Measurements from ENCODE around the gene ARHGAP26.
"Not testable (repeated sequence)": the region's sequence is repeated elsewhere in the genome, so short reads cannot be mapped to it uniquely, and the experiment has no call there.

The ARHGAP26 gene

GRCh38 chr5:142970440-142971030, 200.4 kb downstream of the ARHGAP26 start:
- no peak for DNase-seq

DNA sequence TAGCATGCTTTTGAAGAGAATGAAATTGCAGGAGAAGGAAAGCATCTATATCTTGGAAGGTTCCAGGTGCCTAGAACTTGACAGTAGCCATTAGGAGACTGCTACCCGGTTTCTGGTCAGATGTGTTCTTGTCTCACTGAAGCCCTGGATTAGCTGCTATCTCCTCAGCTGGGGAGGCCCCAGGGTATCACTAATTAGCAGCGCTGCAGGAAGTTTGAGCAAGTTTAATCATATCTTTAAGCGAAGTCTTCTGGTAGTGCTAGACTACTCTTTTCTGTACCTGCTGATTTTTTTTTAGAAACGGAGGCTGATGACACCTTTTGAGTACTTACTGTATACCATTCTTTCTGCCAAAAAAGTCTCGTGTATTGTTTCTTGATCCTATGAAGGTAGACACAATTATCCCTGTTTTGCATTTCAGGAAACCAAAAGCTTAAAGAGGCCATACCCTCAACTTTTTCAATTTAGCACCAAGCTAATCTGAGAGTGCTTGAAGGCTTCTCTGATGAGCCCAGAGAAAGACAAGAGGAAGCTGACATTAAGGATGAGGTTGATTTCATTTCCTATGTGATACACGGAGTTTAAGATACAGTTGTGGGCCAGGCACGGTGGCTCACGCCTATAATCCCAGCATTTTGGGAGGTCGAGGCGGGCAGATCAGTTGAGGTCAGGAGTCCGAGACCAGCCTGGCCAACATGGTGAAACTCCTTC, 201.3 kb downstream of the ARHGAP26 start:
- DNase-seq, result no peak

DNA sequence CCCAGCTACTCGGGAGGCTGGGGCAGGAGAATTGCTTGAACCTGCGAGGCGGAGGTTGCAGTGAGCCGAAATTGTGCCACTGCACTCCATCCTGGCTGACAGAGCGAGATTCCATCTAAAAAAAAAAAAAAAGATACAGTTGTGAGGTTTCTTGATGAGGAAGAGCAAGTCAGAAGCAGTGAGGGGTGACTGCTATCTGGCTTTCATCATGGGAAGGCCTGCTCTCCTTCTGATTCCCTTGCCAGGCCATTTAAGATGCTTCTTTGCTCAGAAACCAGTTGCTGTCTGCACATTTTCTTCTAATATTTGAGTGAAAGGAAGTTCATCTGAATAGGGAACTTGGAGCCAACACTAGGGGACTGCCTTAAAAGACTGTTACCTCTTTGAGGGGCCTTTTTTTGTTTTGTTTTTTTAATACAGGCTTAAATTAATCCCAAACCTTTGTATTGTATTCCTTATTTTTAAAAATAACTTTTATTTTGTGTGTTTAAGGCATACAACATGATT, 201.9 kb downstream of the ARHGAP26 start:
- DNase-seq, result no peak

DNA sequence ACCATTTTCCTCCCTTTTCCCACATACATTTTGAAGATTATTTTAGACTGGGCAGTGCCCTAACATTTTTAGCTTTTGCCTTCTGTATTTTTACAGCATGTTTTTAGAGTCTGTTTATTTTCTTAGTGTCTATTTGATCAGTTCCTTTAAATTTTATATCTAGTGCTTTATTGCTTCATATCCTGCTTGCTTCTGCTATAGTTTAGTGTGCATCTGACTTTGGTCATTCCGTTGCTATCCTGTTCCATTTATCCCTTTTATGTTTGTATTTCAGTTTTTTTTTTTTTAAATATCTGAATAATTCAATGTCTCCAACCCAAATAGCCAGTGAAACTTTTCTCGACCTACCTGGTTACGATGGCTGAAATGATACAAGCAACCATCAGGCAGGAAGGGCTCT, 203.8 kb downstream of the ARHGAP26 start:
- DNase-seq, result no peak

GRCh38 chr5:142974409-142974808, 204.2 kb downstream of the ARHGAP26 start:
- no peak for DNase-seq

DNA sequence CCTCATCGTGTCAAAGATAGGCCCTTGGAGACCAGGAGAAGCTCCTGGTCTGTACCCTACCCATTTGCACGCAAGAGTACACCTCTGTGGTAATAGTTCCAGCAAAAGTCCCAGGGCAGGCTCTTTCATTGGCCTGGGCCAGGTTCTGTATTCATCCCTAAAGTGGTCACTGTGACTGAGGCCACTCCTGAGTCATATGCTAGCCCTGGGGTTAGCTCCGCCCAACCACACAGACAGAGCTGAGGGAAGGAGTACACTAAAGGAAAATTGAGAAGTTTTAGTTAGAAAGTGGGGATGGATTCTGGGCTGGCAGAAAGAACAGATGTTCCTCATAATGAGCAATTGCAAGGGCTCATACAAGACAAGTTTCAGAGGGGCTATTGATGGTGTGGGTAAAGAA, 206.7 kb downstream of the ARHGAP26 start:
- no peak for DNase-seq

DNA sequence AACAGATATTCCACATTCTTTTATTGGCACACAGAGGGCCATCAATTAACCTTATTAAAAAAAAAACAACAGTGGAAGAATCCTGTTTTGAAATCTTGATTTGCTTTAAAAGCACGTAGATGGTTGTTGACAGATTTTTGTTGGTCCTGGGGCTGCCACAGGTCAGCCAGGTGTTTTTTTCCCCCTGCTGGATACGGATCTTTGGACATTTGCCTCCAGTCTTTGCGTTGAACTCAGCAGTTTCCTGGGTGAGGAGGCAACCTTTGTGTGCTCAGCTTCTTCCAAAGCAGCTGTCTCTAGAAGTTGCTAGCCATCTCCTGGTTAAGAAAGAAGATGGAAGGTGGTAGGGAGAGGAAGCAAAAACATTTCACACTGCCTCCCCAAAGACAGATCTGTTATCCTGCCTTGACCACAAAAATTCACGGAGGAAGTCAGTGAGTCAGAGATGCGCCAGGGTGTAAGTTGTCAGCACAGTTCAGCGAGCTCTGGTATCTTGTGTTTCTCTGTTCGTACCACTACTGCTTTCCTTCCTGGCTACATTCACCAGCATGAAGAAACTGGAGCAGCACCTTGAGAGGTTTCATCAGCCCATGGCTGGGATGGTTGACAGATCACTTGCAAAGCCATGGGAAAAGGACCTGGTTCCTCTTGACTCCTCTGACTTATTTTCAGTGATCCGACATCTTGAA, 207.3 kb downstream of the ARHGAP26 start:
- DNase-seq, result peak; percentile 92

- no peak for DNase-seq
Observed at GRCh38 chr5:142978252-142978651, 208.1 kb downstream of the ARHGAP26 start.

DNA sequence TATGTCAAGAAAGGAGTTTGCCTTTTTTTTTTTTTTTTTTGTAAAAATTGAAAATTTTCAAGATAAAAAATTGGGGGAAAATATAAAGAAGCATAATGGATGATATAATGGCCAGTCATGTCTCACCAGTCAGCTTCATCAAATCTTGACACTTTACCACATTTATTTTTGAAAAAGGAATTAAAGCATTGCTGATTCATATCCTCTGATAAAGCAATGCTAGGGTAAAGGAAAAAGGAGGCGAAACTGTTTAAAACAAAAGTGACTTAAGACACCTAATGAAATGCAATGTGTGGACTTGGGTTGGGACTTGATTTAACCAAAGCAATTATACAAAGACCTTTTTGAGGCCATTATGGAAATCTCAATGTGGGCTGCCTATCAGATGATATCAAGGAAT, 208.5 kb downstream of the ARHGAP26 start:
- no peak for DNase-seq

GRCh38 chr5:142979636-142980035, 209.5 kb downstream of the ARHGAP26 start:
- no peak for DNase-seq

DNA sequence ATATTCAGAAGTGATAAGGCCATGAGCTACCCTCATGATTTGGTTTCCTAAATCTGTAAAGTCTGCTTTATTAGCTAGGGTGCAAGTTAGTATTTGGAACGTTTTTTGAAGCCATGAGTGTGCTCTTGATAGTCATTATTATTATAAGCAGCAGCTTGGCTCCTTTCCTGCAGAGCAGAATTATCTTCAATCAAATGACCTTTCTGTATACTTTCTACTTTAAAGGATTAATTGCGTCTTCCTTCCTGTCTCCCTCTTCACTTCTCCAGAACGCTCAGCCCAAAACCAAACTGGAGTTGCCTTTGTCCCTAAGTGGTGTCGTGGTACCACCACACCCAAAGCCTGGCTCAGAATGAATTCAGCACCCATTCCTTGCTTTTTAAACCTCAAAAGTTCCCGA, 211.3 kb downstream of the ARHGAP26 start:
- no peak for DNase-seq

GRCh38 chr5:142981886-142982820, 212.0 kb downstream of the ARHGAP26 start:
- no peak for DNase-seq

- no peak for DNase-seq
Observed at GRCh38 chr5:142982821-142983200, 212.6 kb downstream of the ARHGAP26 start.

DNA sequence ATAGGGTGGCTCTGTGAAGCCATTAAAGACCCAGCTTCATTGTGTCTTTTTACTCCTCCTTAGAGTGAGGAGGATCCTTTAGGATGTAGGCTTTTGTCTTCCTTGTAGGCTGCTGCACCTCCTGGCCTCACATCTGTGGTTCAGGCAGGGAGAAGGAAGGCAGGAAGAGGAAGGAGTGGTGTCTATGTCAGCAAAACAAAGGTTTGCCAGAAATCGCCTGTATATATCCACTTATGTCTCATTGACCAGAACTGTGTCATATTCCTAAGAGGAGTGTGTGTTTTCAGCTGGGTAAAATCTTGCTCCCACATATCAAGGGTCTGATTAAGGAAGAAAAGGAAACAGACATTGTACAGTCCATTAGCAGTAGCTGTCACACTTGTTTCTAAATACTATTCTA, 213.8 kb downstream of the ARHGAP26 start:
- DNase-seq, result no peak

- DNase-seq, result no peak
Observed at GRCh38 chr5:142984525-142984924, 214.3 kb downstream of the ARHGAP26 start.

GRCh38 chr5:142989270-142989669, 219.1 kb downstream of the ARHGAP26 start:
- not testable (repeated sequence) for DNase-seq

DNA sequence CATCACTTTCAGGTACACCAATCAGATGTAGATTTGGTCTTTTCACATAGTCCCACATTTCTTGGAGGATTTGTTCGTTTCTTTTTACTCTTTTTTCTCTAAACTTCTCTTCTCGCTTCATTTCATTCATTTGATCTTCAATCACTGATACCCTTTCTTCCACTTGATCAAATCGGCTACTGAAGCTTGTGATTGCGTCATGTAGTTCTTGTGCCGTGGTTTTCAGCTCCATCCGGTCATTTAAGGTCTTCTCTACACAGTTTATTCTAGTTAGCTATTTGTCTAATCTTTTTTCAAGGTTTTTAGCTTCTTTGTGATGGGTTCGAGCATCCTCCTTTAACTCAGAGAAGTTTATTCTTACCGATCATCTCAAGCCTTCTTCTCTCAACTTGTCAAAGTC, 219.9 kb downstream of the ARHGAP26 start:
- not testable (repeated sequence) for DNase-seq

DNA sequence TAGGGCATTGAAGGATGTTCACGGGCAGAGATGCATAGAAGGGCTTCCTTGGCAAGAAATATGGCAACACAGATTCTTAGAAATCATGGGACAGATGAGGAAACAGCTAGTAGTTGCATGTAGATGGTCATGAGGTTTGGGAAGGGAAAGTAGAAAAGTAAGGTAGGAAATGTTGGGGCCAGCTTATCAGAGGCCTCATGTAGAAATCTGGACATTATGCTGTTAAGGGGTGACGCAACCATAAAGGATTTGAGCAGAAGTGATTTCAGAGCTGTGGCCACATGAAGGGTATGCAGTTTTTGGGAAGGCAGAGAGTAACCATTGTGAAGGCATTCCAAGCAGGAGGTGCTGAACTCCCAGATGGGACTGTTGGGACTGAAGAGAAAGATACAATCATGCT, 224.0 kb downstream of the ARHGAP26 start:
- no peak for DNase-seq

- DNase-seq, result not testable (repeated sequence)
Observed at GRCh38 chr5:142995621-142996020, 225.4 kb downstream of the ARHGAP26 start.

DNA sequence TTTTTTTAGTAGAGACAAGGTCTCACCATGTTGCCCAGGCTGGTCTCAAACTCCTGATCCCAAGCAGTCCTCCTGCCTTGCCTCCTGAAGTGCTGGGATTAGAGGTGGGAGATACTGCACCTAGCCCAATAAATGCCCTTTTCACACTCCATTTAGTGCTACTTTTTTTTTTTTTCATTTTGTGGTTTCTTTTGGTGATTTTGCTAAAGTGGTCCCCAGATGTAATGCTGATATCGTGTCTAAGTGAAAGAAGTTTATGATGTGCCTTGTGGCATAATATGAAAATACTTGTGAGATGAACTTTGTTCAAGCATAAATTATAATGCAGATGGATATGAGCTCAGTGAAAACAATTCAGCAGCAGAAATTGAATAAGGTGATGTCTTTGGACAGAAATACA, 227.4 kb downstream of the ARHGAP26 start:
- no peak for DNase-seq

DNA sequence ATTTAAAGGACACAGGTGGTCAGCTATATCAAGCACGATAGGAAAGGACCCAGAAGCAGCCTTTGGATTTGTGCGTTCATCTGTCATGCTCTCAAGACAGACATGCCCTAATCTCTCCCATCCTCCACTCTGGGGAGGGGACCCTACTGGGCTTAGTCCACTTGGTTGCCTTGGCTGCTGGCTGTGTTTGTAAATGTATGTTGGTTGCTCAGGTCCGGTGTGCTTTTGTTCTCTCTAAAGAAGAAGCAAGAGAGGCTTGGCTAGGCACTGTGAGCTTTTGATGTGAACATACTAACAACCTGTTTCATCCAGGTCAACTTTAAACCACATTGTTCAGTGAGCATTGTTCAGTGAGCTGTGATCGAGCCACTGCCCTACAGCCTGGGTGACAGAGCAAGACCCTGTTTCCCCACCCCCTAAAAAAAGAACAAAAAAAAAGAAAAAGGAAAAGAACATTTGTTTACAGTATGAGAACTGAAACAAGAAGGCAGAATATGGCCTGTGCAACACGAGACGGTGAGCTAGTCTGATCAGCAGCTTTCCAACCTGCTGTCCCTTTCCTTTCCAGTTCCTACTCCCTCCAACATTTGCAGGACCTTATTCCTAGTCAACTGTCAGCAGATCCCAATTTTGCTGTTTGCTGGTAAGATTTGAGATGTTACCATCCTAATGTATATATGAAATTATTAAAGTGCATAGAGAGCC, 228.3 kb downstream of the ARHGAP26 start:
- DNase-seq, result no peak

- DNase-seq, result not testable (repeated sequence)
Observed at GRCh38 chr5:143000551-143000950, 230.4 kb downstream of the ARHGAP26 start.

Measured in SIG-M5 (cell line).